ENCODE measurements around the gene SRXN1.

SRXN1 gene

GRCh38 chr20:675033-675452 is 22.0 kb upstream of the SRXN1 start:
- DNase-seq = no peak

DNA sequence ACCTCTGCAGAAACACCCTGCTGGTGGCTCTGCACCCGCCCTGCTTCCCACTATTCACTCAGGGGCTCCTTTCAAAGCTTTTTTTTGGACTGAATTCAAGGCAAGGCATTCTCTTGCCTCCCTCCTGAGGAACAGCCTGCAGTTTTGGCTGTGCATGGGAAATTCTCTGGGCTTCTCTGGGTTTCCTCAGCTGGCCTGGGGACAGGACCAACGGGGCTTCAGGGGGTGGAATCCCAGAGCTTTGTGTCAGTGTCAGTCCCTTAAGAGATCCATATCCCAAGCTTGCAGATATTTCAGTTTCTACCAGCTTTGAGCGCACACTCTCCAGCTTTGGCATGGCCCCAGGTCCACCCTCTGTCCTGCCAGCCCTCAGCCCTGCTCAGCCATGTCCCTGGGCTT is 20.6 kb upstream of the SRXN1 start:
- DNase-seq = no peak

DNA sequence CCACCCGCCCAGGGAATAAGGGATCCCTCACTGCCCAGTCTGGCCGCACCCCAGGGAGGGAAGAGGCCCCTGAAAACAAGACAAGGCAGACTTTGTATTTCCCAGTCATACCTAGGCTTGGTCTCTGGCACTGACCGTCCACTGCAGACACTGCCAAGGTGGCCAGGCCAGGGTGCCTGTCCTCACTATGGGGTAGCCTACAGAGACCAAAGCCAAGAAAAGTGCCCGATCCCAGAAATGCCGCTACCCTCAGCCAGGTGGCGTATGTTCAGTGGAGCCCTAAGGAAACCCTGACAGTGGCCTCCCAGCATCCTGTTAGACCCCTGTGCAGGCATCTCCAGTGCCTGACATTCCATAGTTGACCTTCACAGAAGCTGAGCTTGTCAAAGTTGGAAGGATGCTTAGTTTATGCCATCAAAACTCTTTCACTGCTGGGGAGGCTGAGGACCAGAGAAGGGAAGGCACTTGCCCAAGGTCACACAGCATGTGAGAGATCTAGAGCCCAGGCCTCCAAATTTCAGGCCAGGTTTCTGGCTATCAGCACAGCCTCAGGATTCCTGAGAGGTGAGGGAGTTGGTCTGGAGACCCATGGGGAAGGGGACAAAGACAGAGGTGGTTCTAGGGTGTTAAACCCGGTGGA is 20.1 kb upstream of the SRXN1 start:
- no peak for DNase-seq

DNA sequence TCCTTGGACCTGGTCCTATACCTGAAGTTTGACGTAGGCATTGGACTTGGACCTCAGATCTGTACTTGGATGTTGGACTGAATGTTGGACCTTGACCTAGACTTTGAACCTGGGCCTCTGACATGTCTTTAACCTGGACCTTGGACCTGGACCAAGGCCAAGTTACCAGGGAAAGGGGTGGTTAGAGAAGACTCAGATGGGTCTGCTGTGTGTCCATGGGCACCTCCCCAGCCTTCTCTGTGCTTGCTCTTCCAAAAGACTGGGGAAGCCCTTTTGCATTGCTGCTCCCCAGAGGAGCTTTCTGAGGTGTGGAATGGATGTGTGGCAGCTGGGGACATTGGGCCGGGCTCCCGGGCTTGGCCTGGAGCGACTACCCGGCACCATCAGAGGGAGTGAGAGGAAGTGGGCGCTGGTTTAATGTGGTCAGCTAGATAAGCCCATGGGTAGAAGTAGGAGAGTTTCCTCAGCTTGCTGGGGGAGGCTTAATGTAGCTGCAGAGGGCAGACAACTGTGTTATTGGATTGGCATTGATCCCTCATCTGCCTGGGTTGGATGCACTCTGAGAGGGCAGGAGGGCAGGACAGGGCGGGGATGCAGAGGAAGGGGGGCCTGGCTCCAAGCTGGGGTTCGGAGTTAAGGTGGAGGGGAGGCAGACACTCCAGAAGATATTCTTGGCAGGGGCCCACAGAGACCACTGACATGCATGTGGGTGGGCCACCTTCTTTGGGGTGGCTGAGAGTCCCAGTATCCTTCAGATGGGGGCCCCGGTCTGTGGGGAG is 18.4 kb upstream of the SRXN1 start:
- no peak for DNase-seq

DNA sequence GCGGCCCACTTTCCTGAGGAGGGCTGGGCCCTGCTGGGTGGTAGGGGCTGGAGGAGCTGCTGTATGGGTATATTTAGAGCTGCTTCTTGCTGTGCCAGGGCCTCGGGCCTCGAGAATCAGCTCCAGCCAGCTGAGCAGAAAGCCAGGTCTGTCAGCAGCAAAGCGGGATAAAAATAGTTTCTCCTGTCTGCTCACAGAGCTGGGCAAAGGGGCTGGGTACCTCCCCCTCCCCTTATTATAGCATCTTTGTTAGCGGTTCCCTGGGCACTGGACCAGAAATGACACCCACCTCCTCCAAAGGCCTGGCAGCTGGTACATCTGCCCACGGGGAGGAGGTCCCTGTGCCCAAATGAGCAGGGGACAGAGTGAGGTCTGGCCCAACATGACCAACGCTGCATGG is 16.6 kb upstream of the SRXN1 start:
- DNase-seq = no peak

DNA sequence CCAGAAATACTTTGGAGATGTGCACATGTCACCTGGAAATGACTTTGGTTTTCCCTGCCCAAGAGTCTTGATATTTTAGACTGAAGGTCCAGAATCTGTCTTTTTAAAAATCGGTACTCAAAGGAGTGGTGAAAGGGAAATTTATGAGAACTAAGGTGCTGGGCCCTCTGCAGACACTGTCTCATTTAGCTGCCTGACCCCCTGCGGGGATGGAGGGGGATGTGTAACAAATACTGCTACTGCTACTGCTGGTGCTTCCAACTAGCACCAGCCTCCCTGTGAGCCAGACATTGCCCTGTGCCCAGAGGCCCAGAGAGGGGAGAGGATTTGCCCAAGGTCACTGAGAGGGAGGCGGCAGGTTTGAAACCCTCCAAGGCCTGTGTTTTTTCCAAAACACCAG is 15.6 kb upstream of the SRXN1 start:
- DNase-seq = no peak

- DNase-seq = no peak
These were observed 15.1 kb upstream of the SRXN1 start for GRCh38 chr20:668050-668449.

- peak; percentile 62 for DNase-seq
These were observed 14.5 kb upstream of the SRXN1 start for GRCh38 chr20:667351-668034.

DNA sequence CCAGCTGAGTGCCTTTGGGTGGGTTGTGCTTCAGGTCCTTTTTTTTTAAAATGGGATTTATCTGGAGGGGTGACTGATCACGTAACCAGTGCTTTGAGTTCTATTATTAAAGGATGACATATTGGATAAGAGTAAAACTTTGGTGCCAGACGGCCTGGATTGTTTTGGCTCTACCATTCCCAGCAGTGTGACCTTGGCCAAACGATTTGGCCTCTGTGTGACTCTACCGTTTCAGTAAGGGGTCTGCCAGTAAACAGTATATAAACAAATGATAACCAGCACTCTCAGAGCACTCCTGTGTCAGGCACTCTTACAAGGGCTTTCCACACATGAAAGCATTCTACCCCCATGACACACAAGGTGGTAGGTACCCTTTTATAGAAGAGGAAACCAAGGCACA is 13.9 kb upstream of the SRXN1 start:
- no peak for DNase-seq

DNA sequence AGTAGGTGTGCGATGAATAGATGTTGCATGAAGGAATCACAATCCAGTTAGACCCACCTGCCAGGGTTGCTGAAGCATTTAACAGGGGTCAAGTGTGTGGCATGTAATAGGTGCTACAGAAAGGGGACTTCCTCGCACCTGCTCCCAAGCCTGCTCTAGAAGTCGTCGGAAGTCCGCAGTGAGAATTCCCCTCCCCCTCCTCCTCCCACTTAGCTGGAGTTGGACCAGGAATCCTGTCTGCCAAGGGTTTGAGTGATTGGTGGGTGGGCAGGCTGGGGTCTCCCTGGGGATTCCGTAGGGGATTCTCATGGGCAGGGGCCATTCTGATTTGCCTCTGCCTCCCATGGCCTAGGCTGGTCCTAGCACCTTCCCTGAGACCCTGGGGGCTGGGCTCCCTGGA is 12.3 kb upstream of the SRXN1 start:
- DNase-seq = no peak

GRCh38 chr20:664576-664975 is 11.6 kb upstream of the SRXN1 start:
- no peak for DNase-seq

- no peak for DNase-seq
These were observed 11.2 kb upstream of the SRXN1 start for GRCh38 chr20:664151-664550.

GRCh38 chr20:663315-664090 is 10.5 kb upstream of the SRXN1 start:
- DNase-seq = no peak

GRCh38 chr20:662277-663192 is 9.5 kb upstream of the SRXN1 start:
- no peak for DNase-seq

- no peak for DNase-seq
These were observed 8.7 kb upstream of the SRXN1 start for GRCh38 chr20:661474-662270.

DNA sequence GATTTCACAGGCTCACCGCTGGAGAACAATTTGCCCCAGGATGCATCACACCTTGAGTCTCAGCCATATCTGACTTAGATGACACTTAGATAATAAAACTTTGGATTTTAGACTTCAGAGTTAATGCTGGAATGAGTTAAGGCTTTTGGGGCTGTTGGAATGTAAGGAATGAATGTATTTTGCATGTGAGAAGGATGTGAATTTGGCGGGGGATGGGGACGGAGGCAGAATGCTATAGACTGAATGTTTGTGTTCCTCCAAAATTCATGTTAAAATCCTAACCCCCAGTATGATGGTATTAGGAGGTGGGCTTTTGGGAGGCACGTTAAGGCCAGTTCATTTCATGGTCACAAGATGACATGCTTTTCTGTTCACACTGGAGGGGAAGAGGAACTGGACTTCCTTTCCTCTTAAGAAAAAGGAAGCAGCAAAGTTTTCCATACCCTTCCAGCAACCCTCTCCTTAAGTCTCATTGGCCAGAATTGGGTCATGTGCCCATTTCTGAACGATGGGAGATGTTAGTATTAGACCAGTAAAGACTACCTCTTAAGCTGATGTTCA is 5.8 kb upstream of the SRXN1 start:
- DNase-seq = no peak

DNA sequence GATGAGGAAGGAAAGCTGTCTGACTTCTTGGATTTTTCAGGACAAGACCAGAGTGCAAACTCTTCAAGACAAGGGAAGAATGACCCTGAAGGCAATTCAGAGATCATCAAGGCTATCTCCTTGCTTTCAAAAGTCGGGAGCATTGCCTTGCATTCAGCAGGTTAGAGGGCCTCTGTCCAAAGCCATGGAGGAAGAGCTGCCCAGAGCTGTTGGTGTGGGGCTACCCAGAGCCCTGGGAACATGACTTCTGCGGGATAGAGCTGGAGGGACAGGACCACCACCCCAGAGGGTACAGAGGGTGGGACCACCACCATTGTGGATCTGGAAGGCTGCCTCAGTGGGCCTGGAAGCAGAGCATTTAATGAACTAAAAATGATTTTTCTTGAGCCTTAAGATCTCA is 5.2 kb upstream of the SRXN1 start:
- DNase-seq = no peak

DNA sequence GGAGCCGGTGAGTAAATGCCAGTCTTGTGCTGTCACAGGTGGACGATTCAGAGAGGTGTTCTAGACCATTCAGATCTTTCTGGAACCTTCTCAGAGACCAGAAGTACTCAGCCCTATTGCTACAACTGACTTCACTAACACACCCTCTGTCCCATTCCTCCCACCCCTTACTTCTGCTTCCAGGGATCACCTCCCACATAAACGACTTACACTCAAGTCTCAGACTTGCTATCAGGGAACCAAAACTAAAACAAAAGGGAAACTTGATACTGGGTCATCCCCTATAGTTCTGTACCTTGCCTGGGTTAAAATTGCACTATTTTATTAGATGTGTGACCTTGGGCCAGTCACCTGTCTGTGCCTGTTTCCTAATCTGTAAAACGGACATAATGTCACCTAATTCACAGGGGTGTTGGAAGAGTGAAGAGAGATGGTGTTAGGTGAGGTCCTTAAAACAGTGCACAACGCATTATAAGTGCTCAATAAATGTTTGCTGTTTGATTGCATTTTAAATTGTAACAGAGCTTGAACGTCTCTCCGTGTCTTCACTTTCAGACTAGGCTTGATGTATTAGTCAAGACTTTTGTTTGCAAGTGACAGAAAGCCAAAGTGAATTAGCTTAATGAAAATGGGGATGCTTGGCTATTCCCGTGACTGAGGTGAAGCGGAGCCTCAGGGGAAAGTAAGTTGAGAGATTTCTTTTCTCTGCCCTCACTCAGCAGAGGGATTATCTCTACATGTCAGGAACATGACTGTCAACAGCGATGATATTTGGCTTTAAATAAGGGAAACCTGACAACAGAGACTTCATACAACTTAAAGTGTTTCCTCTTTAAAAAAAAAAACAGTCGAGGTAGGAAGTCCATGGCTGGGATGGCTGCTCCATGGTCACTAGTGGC is 3.0 kb upstream of the SRXN1 start:
- no peak for DNase-seq

DNA sequence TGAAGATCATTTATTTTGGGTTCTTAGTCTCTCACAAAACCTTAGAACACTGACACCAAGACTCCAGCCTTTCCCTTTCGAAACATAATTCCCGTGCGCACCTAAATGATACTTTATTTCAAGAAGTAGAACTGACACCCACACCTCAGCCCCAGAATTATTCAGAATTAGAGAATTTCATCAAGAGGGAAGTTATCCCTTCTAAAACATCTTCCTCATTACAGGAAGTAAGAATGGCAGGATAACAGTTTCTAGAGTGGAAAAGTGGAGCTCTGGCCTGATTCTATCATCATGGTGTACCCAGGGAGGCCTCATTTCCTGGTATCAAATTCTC is 1.4 kb upstream of the SRXN1 start:
- DNase-seq = no peak

Data from CD4-positive, alpha-beta T cell treated with Interleukin-6 for 4 hours (primary cell).